ENCODE measurements around the gene PPTC7.
"Not testable (repeated sequence)": the region's sequence is repeated elsewhere in the genome, so short reads cannot be mapped to it uniquely, and the experiment has no call there.

The PPTC7 gene

GRCh38 chr12:110537605-110538409, 45.3 kb downstream of the PPTC7 start:
- FAIRE-seq: no peak
- TF ChIP-seq POLR2AphosphoS5 (IDR thresholded peaks at IDR 0.05; ENCODE audit: low read depth, low read length) (no peak), TAF1 (IDR thresholded peaks at IDR 0.05; ENCODE audit: borderline replicate concordance, low read depth, low read length) (no peak), POLR2A (IDR thresholded peaks at IDR 0.05; ENCODE audit: low read depth, low read length) (no peak)
- DNase-seq (ENCODE audit: insufficient read length): no peak

- FAIRE-seq (no peak), DNase-seq (ENCODE audit: insufficient read length) (no peak)
- TF ChIP-seq TAF1 (IDR thresholded peaks at IDR 0.05; ENCODE audit: borderline replicate concordance, low read depth, low read length) (no peak), POLR2A (IDR thresholded peaks at IDR 0.05; ENCODE audit: low read depth, low read length) (no peak), POLR2AphosphoS5 (IDR thresholded peaks at IDR 0.05; ENCODE audit: low read depth, low read length) (no peak)
These were observed 46.1 kb downstream of the PPTC7 start for GRCh38 chr12:110536834-110537604.

- FAIRE-seq (no peak), DNase-seq (ENCODE audit: insufficient read length) (no peak)
- TF ChIP-seq POLR2A (IDR thresholded peaks at IDR 0.05; ENCODE audit: low read depth, low read length) (no peak), POLR2AphosphoS5 (IDR thresholded peaks at IDR 0.05; ENCODE audit: low read depth, low read length) (no peak), TAF1 (IDR thresholded peaks at IDR 0.05; ENCODE audit: borderline replicate concordance, low read depth, low read length) (no peak)
These were observed 48.3 kb downstream of the PPTC7 start for GRCh38 chr12:110534811-110535210.

GRCh38 chr12:110533607-110534006, 49.5 kb downstream of the PPTC7 start:
- FAIRE-seq (no peak), DNase-seq (ENCODE audit: insufficient read length) (no peak)
- TF ChIP-seq POLR2AphosphoS5 (IDR thresholded peaks at IDR 0.05; ENCODE audit: low read depth, low read length) (no peak), POLR2A (IDR thresholded peaks at IDR 0.05; ENCODE audit: low read depth, low read length) (no peak), TAF1 (IDR thresholded peaks at IDR 0.05; ENCODE audit: borderline replicate concordance, low read depth, low read length) (no peak)

GRCh38 chr12:110532644-110533043, 50.5 kb downstream of the PPTC7 start:
- no peak for DNase-seq (ENCODE audit: insufficient read length)
- TF ChIP-seq POLR2AphosphoS5 (IDR thresholded peaks at IDR 0.05; ENCODE audit: low read depth, low read length) (no peak), TAF1 (IDR thresholded peaks at IDR 0.05; ENCODE audit: borderline replicate concordance, low read depth, low read length) (no peak), POLR2A (IDR thresholded peaks at IDR 0.05; ENCODE audit: low read depth, low read length) (no peak)
- FAIRE-seq: no peak

- TF ChIP-seq TAF1 (IDR thresholded peaks at IDR 0.05; ENCODE audit: borderline replicate concordance, low read depth, low read length): no peak
- TF ChIP-seq POLR2AphosphoS5 (IDR thresholded peaks at IDR 0.05; ENCODE audit: low read depth, low read length): no peak; the same call in 1 of the 2 replicates
- no peak; the same call in 1 of the 2 replicates for TF ChIP-seq POLR2A (IDR thresholded peaks at IDR 0.05; ENCODE audit: low read depth, low read length)
- DNase-seq (ENCODE audit: insufficient read length): peak; percentile 23
These were observed 51.3 kb downstream of the PPTC7 start for GRCh38 chr12:110531741-110532333.

GRCh38 chr12:110530511-110530910, 52.6 kb downstream of the PPTC7 start:
- DNase-seq (ENCODE audit: insufficient read length) (no peak), FAIRE-seq (peak; percentile 64)

More at GRCh38 chr12:110531741-110532333, 51.3 kb downstream of the PPTC7 start:
- FAIRE-seq: peak; percentile 98

GRCh38 chr12:110528277-110528839, 54.8 kb downstream of the PPTC7 start:
- DNase-seq (ENCODE audit: insufficient read length): no peak

More at GRCh38 chr12:110530511-110530910, 52.6 kb downstream of the PPTC7 start:
- TF ChIP-seq POLR2AphosphoS5 (IDR thresholded peaks at IDR 0.05; ENCODE audit: low read depth, low read length): no peak
- no peak for TF ChIP-seq TAF1 (IDR thresholded peaks at IDR 0.05; ENCODE audit: borderline replicate concordance, low read depth, low read length)
- no peak for TF ChIP-seq POLR2A (IDR thresholded peaks at IDR 0.05; ENCODE audit: low read depth, low read length)

GRCh38 chr12:110520876-110521712, 62.0 kb downstream of the PPTC7 start:
- DNase-seq (ENCODE audit: insufficient read length); FAIRE-seq: not testable (repeated sequence)

More at GRCh38 chr12:110528277-110528839, 54.8 kb downstream of the PPTC7 start:
- no peak for FAIRE-seq
- TF ChIP-seq TAF1 (IDR thresholded peaks at IDR 0.05; ENCODE audit: borderline replicate concordance, low read depth, low read length): no peak
- TF ChIP-seq POLR2AphosphoS5 (IDR thresholded peaks at IDR 0.05; ENCODE audit: low read depth, low read length): no peak
- no peak for TF ChIP-seq POLR2A (IDR thresholded peaks at IDR 0.05; ENCODE audit: low read depth, low read length)

GRCh38 chr12:110518014-110518413, 65.1 kb downstream of the PPTC7 start:
- not testable (repeated sequence) for DNase-seq (ENCODE audit: insufficient read length); FAIRE-seq

- FAIRE-seq (no peak), DNase-seq (ENCODE audit: insufficient read length) (no peak)
- TF ChIP-seq TAF1 (IDR thresholded peaks at IDR 0.05; ENCODE audit: borderline replicate concordance, low read depth, low read length) (no peak), POLR2A (IDR thresholded peaks at IDR 0.05; ENCODE audit: low read depth, low read length) (no peak), POLR2AphosphoS5 (IDR thresholded peaks at IDR 0.05; ENCODE audit: low read depth, low read length) (no peak)
These were observed 66.1 kb downstream of the PPTC7 start for GRCh38 chr12:110516995-110517394.
